NCI-H1417 (cell line): Measurements from ENCODE around the gene TMEM37.

Source experiments
- DNase-seq, 3 experiments: peaks; one replicate each; lab custom pipeline; 2025; lab: John Stamatoyannopoulos, UW

TMEM37 gene

DNA sequence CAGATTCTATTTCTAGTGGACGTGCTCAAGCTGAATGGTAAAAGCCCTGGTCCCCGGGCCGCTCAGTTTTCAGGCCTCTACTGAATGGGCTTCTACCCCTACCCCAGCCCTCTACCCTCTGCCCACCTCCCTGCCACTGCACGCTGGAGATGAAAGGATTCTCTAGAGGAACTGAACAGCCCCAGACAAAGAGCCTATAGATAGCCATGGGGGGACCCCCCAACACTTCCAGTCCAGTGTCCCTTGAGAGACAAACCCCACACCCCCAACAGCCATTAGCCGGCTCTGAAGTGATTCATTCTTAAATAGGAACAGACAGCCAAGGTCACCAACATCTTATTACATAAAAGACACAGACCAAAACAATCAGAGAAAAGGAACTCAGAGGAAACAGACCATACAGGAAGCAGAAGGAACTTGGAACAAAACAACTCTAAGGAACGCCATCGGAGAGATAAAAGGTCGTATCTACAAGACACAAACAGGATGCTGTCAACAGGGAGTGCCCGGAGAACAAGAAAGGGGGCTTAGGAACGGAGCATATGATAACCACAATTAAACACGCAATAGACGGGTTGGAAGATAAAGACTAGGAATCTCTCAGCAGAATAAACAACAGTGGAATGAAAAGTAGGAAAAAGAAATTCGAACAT is 23.5 kb downstream of the TMEM37 start:
- no peak for DNase-seq

DNA sequence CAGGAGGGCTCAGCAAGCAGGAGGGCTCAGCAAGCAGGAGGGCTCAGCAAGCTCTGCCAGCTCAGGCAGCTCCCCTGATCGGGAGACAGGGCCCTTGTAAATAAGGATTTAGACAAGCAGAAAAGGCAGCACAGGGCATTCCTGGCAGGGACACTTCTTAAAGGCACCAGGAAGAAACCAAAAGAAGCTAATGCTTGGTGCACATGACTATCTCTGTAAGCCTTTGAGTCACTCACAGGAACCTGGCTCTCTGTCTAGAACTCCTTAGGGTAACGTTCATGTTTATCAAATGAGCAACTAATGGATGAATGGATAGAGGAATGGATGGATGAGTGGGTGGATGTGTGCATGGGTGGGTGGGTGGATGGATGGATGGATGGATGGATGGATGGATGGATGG is 28.4 kb downstream of the TMEM37 start:
- DNase-seq: no peak

DNA sequence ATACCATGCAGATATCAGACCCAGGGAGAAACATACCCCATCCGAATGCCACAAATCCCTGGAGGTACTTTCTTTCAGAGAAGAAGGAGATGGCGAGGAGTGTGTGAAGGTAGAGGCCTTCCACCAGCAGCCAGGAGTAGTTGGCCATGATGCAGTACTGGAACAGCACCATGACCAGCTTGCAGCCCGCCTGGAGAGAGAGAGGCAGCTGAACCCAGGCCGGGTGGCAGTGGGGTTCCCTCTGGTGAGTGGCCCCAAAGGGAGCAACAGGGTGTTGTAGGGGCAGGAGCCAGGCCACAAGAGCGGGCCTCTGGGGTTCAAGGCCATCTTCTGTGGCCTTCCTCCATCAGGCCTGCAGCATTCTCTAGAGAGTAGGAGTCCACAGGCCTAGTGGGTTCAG is 30.2 kb downstream of the TMEM37 start:
- DNase-seq: no peak

- DNase-seq: no peak
Observed at GRCh38 chr2:119462574-119462973, 30.9 kb downstream of the TMEM37 start.

GRCh38 chr2:119463136-119463535 is 31.5 kb downstream of the TMEM37 start:
- no peak for DNase-seq

DNA sequence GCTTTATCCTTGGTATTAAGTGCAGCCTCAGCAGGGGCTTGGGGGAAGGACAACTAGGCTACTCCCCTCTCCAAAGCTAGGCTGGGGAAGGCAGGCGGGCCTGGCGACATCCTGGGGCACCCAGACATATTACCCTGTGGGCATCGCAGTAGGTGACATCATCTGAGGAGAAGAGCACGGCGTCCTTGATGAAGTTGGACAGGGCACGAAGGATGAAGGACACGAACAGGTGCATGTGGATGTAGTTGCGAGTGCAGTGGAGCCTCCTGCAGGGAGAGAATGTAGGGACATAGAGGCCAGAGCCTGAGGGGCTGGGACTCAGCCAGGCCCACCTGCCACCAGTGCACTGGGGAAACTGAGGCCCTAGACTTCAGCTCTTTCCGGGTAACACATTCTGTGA is 32.3 kb downstream of the TMEM37 start:
- no peak for DNase-seq

- DNase-seq: no peak
Observed at GRCh38 chr2:119464981-119465380, 33.3 kb downstream of the TMEM37 start.

DNA sequence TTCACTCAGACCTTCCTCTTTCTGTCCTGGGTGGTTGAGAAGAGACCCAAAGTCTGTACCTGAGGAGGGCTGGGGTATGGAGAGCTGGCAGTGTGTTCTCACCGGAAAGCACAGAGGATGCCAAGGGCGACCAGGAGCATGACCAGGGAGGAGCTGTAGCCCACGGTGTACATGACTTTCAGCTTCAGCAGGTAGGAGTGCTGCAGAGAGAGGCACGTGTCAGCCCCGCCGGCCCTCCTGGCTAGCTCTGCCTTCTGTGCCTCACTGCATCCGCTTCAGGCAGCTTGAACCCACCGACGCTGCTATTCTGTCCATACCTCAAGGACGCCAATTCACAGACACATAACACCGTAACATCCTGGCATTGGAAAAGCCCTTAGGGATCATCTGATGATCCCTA is 34.0 kb downstream of the TMEM37 start:
- DNase-seq: no peak

DNA sequence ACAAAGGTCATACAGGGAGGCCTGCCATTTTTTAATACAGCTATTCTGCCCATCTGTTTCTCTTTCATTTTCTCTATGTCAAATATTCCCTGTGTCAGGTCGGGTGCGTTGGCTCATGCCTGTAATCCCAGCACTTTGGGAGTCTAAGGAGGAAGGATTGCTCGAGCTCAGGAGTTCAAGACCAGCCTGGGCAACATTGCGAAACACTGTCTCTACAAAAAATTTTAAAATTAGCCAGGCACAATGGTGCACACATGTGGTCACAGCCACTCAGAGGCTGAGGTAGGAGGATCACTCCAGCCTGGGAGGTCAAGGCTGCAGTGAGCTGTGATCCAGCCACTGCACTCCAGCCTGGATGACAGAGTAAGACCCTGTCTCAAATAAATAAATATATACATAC is 34.7 kb downstream of the TMEM37 start:
- no peak for DNase-seq

GRCh38 chr2:119468154-119468955 is 36.7 kb downstream of the TMEM37 start:
- DNase-seq: peak in 1 of 3 experiments; percentile 8

GRCh38 chr2:119469131-119469530 is 37.5 kb downstream of the TMEM37 start:
- DNase-seq: no peak

DNA sequence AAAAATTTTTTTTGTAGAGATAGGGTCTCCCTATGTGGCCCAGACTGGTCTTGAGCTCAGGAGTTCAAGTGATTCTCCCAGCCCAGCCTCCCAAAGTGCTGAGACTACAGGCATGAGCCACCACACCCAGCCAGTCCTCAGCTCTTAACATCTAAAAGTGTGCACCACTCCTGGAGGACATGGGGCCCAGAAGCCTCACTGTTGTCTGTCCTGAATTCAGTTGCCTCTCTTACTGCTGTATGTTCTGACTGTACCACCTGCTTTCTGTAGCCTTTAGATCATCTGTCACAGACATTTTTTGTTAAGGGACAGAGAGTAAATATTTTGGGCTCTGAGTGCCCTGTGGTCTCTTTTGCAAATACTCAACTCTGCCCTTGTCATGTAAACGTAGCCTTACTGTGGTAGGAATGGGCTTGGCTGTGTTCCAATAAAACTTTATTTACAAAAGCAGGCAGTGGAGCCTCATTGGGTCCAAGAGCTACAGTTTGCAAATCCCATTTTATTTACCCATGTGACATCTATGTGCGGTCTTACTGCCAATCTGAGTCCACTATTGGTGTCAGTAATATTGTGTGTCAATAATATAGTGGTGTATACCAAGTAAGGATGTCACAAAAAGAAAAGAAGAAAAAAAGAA is 38.1 kb downstream of the TMEM37 start:
- DNase-seq: peak; percentile 30 to 63 (median 59)

DNA sequence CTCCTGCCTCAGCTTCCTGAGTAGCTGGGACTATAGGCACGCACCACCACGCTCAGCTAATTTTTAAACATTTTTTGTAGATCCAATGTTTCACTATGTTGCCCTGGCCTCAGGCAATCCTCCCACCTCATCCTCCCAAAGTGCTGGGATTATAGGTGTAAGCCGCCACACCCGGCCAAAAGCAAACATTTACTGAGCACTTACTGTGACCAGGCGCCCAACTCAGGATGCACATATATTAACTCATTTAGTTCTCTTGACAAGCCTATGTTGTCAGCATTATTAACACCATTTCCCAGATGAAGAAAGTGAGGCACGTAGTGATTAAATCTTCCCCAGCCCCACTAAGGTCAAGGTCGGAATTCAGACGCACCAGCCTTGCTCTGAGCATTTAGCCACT is 41.1 kb downstream of the TMEM37 start:
- DNase-seq: no peak

DNA sequence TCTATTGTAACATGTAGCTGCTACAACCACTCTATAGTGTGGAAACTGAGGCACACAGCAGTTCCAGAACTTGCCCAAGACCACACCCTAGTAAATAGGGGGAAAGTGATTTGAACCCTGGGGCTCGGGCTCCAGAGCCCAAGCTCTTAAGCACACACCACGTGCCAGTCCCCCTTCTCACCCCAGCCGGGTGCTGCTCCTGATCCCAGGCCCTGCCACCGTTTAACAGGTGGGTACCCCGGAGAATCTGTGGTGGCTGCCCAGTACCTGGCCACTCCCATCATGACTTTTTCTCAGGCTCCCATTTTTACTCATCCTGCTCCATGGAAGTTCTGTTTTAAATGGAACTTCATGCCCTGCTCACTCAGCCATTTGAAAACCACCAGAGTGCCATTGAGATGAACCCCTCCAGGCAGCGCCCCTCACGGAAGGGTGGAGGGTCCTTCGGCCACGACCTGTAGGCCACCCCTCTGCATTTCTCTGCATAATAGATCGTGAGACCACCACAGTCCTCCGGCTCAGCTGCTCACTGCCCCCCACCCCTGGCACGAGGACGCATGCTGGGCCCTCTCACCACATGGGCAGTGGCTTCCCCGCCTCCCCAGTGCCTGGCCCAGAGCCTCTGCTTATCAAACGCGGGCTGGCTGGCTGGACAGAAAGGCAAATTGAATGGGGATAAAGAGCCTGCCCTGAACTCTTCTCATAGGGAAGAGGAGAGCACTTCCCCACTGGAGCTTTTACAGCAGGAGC is 42.1 kb downstream of the TMEM37 start:
- no peak for DNase-seq

- DNase-seq: no peak
Observed at GRCh38 chr2:119474371-119475224, 42.9 kb downstream of the TMEM37 start.

DNA sequence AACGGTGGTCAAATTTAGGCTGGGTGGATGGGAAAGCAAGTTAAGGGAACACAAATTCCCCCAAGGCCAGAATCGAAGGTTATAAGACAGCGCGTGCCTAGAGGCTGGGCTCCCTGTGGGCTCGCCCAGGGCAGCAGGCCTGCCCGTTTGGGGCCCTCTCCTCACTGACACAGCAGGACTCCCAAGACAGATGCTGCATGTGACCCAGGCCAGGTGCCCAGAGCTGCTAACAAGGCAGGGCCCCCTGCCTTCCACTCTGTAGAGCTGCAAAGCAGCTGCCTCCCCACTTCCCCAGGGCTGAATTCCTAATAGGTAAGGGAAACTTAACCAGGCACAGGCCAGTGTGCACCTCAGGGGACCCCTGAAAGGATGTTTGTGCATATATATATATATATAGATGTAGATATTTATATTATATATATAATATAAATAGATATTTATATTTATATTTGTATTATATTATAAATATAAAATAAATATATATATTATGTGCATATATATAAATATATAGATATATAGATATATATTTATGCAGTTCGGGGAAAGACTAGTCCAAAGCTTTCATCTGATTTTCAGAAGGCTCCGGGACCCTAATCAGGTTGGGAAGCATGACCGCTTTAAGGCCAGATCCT is 43.7 kb downstream of the TMEM37 start:
- peak in 2 of 3 experiments; percentile 7 to 36 for DNase-seq

- no peak for DNase-seq
Observed at GRCh38 chr2:119475857-119476244, 44.2 kb downstream of the TMEM37 start.

GRCh38 chr2:119476301-119477112 is 44.9 kb downstream of the TMEM37 start:
- DNase-seq: peak; percentile 7 to 81 (median 58)

GRCh38 chr2:119477113-119477505 is 45.5 kb downstream of the TMEM37 start:
- no peak for DNase-seq
